WERI-Rb-1 (cell line): Measurements from ENCODE around the gene FN1.
A peak's percentile ranks its signal among the peaks of the same experiment; 100 is the strongest.

Experiments used
- DNase-seq: peaks from one replicate; pipeline ENCODE4 v3.0.0-alpha.2; 2020
- H3K27ac ChIP-seq: fragments of 250-450 bp; sonication (Bioruptor Pico); 2 replicates; pipeline ENCODE4 v1.5.1; 2020; ENCODE audit warnings: mild to moderate bottlenecking, moderate library complexity
- H3K27me3 ChIP-seq: fragments of 250-450 bp; sonication (Bioruptor Pico); 2 replicates; pipeline ENCODE4 v1.5.1; 2021; ENCODE audit warnings: mild to moderate bottlenecking, low read depth, moderate library complexity; ENCODE audit not compliant: insufficient read depth, severe bottlenecking
- H3K36me3 ChIP-seq: fragments of 250-450 bp; sonication (Bioruptor Pico); 2 replicates; pipeline ENCODE4 v1.5.1; 2020; ENCODE audit warnings: mild to moderate bottlenecking, moderate library complexity
- H3K4me3 ChIP-seq: 2 replicates; pipeline ENCODE4 v1.5.1; 2011; ENCODE audit warnings: low read depth, mild to moderate bottlenecking, control low read depth, low read length
- H3K9me3 ChIP-seq: fragments of 250-450 bp; sonication (Bioruptor Pico); 2 replicates; pipeline ENCODE4 v1.5.1; 2021; ENCODE audit warnings: mild to moderate bottlenecking, moderate library complexity; ENCODE audit not compliant: severe bottlenecking
- TF ChIP-seq, protein P1 (sequence below): IDR thresholded peaks from 2 replicates; pipeline ENCODE4 v1.5.1; 2011; ENCODE audit warnings: low read depth, mild to moderate bottlenecking, control low read depth, inconsistent platforms, low read length

FN1 gene

DNA sequence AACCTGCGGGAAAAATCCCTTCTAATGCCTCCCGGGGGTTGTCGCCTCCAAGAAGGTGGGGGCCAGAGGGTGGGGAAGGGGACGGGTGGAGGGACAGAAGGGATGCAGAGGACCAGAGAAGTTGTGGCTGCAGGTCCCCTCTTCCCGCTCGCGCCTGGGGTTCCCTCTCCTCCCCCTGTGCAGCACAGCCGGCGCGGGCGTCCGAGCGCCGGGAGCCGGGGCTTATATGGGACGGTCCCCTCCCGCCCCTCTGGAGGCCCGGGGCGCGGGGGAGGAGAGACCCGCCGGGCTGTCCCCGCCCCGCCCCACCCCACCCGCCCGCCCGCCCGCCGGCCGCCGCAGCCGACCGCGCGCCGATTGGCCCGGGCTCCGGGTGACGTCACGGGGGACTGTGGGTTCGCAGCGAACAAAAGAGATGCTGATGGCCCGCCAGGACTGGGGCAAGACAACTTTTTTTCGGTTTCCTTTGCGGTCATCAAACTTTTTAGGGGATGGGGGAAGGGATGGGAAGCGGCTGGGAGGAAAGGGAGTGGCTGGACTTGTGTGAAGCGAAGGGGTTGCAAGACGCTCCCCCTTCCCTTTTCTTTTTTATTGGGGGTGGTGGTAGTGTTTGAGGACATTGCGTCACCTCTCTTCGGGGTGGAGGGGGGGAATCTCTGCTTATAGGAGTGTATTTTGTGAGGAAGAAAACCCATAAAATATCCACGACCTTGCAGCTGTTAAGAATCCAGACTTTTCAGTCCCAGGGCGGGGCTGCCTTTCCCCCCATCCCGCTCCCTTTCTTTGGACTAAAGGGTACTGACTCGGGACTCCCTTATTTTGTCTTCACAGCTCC lies at the start of gene FN1:
TSS of gene FN1 (minus strand) at position 199 of the 835 bp plus-strand sequence. CDS start 266 bp downstream, outside the sequence.
- TF ChIP-seq, protein P1, sequence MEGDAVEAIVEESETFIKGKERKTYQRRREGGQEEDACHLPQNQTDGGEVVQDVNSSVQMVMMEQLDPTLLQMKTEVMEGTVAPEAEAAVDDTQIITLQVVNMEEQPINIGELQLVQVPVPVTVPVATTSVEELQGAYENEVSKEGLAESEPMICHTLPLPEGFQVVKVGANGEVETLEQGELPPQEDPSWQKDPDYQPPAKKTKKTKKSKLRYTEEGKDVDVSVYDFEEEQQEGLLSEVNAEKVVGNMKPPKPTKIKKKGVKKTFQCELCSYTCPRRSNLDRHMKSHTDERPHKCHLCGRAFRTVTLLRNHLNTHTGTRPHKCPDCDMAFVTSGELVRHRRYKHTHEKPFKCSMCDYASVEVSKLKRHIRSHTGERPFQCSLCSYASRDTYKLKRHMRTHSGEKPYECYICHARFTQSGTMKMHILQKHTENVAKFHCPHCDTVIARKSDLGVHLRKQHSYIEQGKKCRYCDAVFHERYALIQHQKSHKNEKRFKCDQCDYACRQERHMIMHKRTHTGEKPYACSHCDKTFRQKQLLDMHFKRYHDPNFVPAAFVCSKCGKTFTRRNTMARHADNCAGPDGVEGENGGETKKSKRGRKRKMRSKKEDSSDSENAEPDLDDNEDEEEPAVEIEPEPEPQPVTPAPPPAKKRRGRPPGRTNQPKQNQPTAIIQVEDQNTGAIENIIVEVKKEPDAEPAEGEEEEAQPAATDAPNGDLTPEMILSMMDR: no peak
- no peaks in the 10 kb centered on the region for H3K36me3 ChIP-seq
- H3K9me3 ChIP-seq: no peaks in the 10 kb centered on the region
- H3K27ac ChIP-seq: peak within 1 kb of the TSS; percentile 29
- H3K4me3 ChIP-seq: peak within 1 kb of the TSS; percentile 47
- DNase-seq: peak; percentile 70
- H3K27me3 ChIP-seq: peaks cover 10% of the 10 kb centered on the region

DNA sequence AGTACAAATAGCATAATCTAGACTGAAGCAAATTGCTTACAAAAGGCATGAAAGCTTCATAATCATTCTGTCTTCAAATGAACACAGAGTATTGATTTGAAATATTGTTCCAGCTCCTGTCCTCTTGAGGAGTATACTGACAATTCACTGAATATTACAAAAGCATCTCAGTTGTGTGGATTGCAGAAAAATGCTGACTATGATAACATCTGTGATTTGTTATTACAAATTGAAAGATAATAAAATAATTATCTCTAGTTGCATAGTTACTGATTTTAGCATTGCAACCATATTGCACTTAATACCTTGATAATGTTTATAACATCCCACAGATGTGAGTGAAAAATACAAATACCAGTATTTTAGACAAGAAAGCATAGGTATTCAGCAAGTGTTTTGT lies 49.2 kb upstream of the FN1 start:
- Histone ChIP-seq H3K27me3 (no peaks in the 10 kb centered on the region), H3K36me3 (no peaks in the 10 kb centered on the region), H3K9me3 (no peaks in the 10 kb centered on the region), H3K27ac (no peak overlapping the region), H3K4me3 (no peak overlapping the region)
- TF ChIP-seq, protein P1: no peak
- no peak for DNase-seq

DNA sequence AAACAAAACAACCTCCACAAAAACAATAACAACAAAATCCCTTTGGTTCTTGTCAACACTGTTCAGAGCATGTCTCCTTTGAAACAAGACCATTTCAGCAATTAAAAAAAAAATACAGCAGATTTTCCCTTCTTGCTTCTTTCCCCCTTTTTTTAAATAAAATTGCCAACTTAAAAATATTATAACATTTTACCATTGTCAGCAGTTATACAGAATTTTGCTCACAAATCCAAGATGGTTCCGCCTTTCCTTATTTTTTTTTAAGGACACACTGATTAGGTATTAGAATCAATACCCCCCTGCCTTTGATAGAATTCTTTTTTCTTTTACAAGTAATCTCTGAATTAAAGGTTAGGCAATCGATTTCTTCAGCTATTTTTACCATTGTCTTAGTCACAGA lies 48.7 kb upstream of the FN1 start:
- no peaks in the 10 kb centered on the region for H3K27me3 ChIP-seq
- TF ChIP-seq, protein P1: no peak
- no peak overlapping the region for H3K4me3 ChIP-seq
- H3K36me3 ChIP-seq: no peaks in the 10 kb centered on the region
- no peaks in the 10 kb centered on the region for H3K9me3 ChIP-seq
- H3K27ac ChIP-seq: no peak overlapping the region
- DNase-seq: no peak

DNA sequence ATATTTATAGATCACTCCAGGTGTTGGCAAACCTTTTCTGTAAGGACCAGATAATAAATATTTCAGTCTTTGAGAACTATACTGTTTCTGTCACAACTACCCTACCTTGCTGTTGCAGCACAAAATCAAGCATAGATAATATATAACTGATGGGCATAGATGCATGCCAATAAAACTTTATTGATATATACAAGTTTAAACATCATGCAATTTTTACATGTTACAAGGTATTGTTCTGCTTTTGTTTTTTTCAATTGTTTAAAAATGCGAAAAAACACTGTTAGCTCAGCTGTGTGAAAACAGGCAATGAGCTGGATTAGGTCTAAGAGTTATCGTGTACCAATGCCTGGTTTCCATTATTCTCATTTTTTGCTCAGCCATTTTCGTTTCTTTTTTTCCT lies 47.6 kb upstream of the FN1 start:
- no peaks in the 10 kb centered on the region for H3K27me3 ChIP-seq
- no peak overlapping the region for H3K27ac ChIP-seq
- TF ChIP-seq, protein P1: no peak
- H3K9me3 ChIP-seq: no peaks in the 10 kb centered on the region
- no peak overlapping the region for H3K4me3 ChIP-seq
- no peaks in the 10 kb centered on the region for H3K36me3 ChIP-seq
- no peak for DNase-seq

DNA sequence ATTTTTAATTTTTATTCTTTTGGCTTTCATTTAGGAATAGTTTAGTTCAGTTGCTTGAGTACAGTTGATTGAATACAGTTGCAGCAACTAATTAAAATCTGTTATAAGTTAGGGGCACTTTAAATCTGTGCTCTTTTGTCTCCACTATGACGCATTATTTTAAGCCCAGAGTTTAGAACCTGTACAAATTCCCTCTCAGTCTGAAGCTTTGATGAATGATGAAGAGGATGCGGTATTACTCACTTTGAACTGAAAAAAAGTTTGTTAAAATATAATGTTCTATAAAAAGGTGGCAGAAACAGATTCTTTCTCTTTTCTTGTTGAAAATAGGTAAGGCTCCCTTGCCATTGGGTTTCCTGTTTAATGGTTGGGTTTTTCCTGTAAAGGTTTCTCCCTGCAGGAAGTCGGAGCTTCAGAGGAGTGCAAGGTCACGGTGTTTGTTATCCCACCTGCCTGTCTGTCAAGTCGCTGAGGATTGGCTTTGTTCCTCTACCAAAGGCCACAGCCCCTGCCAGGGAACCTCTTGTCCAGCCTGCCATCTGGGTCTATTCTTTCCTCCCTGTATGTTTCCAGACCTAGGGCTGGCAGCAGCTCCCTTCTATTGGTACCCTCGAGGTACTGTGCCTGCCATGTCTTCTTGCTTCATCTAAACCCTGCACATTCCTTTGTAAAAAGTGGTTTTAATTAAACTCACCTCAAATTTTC lies 43.8 kb upstream of the FN1 start:
- Histone ChIP-seq H3K36me3 (no peaks in the 10 kb centered on the region), H3K9me3 (no peaks in the 10 kb centered on the region), H3K27me3 (no peaks in the 10 kb centered on the region), H3K4me3 (no peak overlapping the region), H3K27ac (no peak overlapping the region)
- DNase-seq: no peak
- TF ChIP-seq, protein P1: no peak
